Tibial nerve (tissue), 4 donors: ENCODE results near the gene HERC4. TPM values are rescaled to one million over a fixed set of nuclear protein-coding genes. Genes with fewer than 3 reads are reported as not detected.

Experiments used
- DNase-seq, 2 donors: peaks; one replicate each; pipeline ENCODE4 v3.0.0-alpha.2; 2019; ENCODE audit warnings: low spot score in 2 of 2
- H3K27ac ChIP-seq, 4 donors: fragments of 200-600 bp; sonication (generic) in 3 of 4; one replicate each; pipeline ENCODE4 v1.5.1; 2017 to 2019; ENCODE audit warnings: mild to moderate bottlenecking in 1 of 4
- H3K27me3 ChIP-seq, 2 donors: fragments of 200-600 bp; sonication (generic) in 1 of 2; one replicate each; pipeline versions ENCODE4 v1.5.1 to v1.6.0; 2017 to 2019
- H3K36me3 ChIP-seq, 3 donors: fragments of 200-600 bp; sonication (generic); one replicate each; pipeline ENCODE4 v1.5.1; 2018 to 2019
- H3K4me1 ChIP-seq, 4 donors: fragments of 200-600 bp; sonication (generic) in 3 of 4; one replicate each; pipeline ENCODE4 v1.5.1; 2017 to 2019
- H3K4me3 ChIP-seq, 4 donors: fragments of 200-600 bp; sonication (generic) in 3 of 4; one replicate each; pipeline ENCODE4 v1.5.1; 2017 to 2019; ENCODE audit warnings: mild to moderate bottlenecking in 1 of 4, moderate library complexity in 1 of 4
- H3K9me3 ChIP-seq, 4 donors: fragments of 200-600 bp; sonication (generic) in 3 of 4; one replicate each; pipeline ENCODE4 v1.5.1; 2017 to 2019
- CTCF ChIP-seq, 5 experiments: fragments of 200-600 bp in 3 of 5; fragments of 450-650 bp in 2 of 5; sonication (generic) in 3 of 5; IDR thresholded peaks; one replicate each; pipeline ENCODE4 v1.5.1; 2016 to 2019; ENCODE audit warnings: antibody characterized with exemption in 5 of 5, mild to moderate bottlenecking in 3 of 5, moderate library complexity in 2 of 5
- EP300 ChIP-seq, 2 donors: sonication (generic); formaldehyde crosslinking; IDR thresholded peaks; one replicate each; pipeline ENCODE4 v1.6.1; 2017; ENCODE audit warnings: antibody characterized with exemption in 2 of 2, mild to moderate bottlenecking in 1 of 2
- POLR2A ChIP-seq, 2 donors: fragments of 450-650 bp; IDR thresholded peaks; one replicate each; pipeline ENCODE4 v1.6.1; 2017; ENCODE audit warnings: antibody characterized with exemption in 2 of 2, mild to moderate bottlenecking in 2 of 2, moderate library complexity in 2 of 2
- WGBS, 2 donors: methylation state at CpG; one replicate each; pipeline ENCODE4 v1.1.5; 2018; 5-methylcytosine and 5-hydroxymethylcytosine counted together
- total RNA-seq, 4 donors: library from RNA; depleted of rRNA; stranded (reverse); fragments of >200 nt; gene quantifications; one replicate each; pipeline ENCODE4 v1.1.0, GENCODE V29; 2016

Gene HERC4
- total RNA-seq, 4 donors from 2014 or later, result 38.1 to 57.0 (median 54.1) TPM

- WGBS, 2 donors, result 95 to 96% methylated on average over 11 of the region's 11 CpGs
- no peaks in the 10 kb centered on the region for H3K9me3 ChIP-seq
- DNase-seq, result no peak
- no peak overlapping the region for H3K27ac ChIP-seq
- H3K4me1 ChIP-seq, result no peaks in the 10 kb centered on the region
- no peak overlapping the region for H3K4me3 ChIP-seq
- no peak for TF ChIP-seq POLR2A (IDR thresholded peaks at IDR 0.05)
- no peak for TF ChIP-seq EP300 (IDR thresholded peaks at IDR 0.05)
- TF ChIP-seq CTCF (IDR thresholded peaks at IDR 0.05), result no peak
- no peaks in the 10 kb centered on the region for H3K27me3 ChIP-seq
- no peaks in the 10 kb centered on the region for H3K36me3 ChIP-seq
Measured at GRCh38 chr10:68108653-68109052, 33.6 kb upstream of the HERC4 start.

GRCh38 chr10:68108051-68108450, 33.0 kb upstream of the HERC4 start:
- TF ChIP-seq CTCF (IDR thresholded peaks at IDR 0.05), result no peak
- no peak for TF ChIP-seq EP300 (IDR thresholded peaks at IDR 0.05)
- TF ChIP-seq POLR2A (IDR thresholded peaks at IDR 0.05), result no peak
- WGBS, 2 donors, result 90 to 91% methylated on average over 3 of the region's 3 CpGs

GRCh38 chr10:68107651-68108050, 32.6 kb upstream of the HERC4 start:
- Histone ChIP-seq H3K27me3 (no peaks in the 10 kb centered on the region), H3K4me3 (no peak overlapping the region), H3K9me3 (no peaks in the 10 kb centered on the region), H3K27ac (no peak overlapping the region), H3K36me3 (no peaks in the 10 kb centered on the region), H3K4me1 (no peaks in the 10 kb centered on the region)
- DNase-seq, result no peak
- WGBS, 2 donors, result 94 to 100% methylated on average over 1 of the region's 1 CpG
- TF ChIP-seq POLR2A (IDR thresholded peaks at IDR 0.05) (no peak), CTCF (IDR thresholded peaks at IDR 0.05) (no peak), EP300 (IDR thresholded peaks at IDR 0.05) (no peak)

More at GRCh38 chr10:68108051-68108450, 33.0 kb upstream of the HERC4 start:
- Histone ChIP-seq H3K27ac (no peak overlapping the region), H3K36me3 (no peaks in the 10 kb centered on the region), H3K4me3 (no peak overlapping the region), H3K27me3 (no peaks in the 10 kb centered on the region), H3K9me3 (no peaks in the 10 kb centered on the region), H3K4me1 (no peaks in the 10 kb centered on the region)
- DNase-seq, result no peak

GRCh38 chr10:68106656-68107055, 31.6 kb upstream of the HERC4 start:
- Histone ChIP-seq H3K4me3 (no peak overlapping the region), H3K9me3 (no peaks in the 10 kb centered on the region), H3K4me1 (no peaks in the 10 kb centered on the region), H3K36me3 (no peaks in the 10 kb centered on the region), H3K27me3 (no peaks in the 10 kb centered on the region), H3K27ac (no peak overlapping the region)
- no peak for TF ChIP-seq CTCF (IDR thresholded peaks at IDR 0.05)
- TF ChIP-seq POLR2A (IDR thresholded peaks at IDR 0.05), result no peak
- no peak for TF ChIP-seq EP300 (IDR thresholded peaks at IDR 0.05)
- WGBS, 2 donors, result 73 to 77% methylated on average over 3 of the region's 3 CpGs
- no peak for DNase-seq

- 35 to 43% methylated on average over 3 of the region's 3 CpGs for WGBS, 2 donors
- DNase-seq, result no peak
- H3K9me3 ChIP-seq, result no peaks in the 10 kb centered on the region
- H3K4me1 ChIP-seq, result no peaks in the 10 kb centered on the region
- no peaks in the 10 kb centered on the region for H3K36me3 ChIP-seq
- H3K4me3 ChIP-seq, result no peak overlapping the region
- H3K27me3 ChIP-seq, result no peaks in the 10 kb centered on the region
- no peak overlapping the region for H3K27ac ChIP-seq
- TF ChIP-seq POLR2A (IDR thresholded peaks at IDR 0.05), result no peak
- TF ChIP-seq CTCF (IDR thresholded peaks at IDR 0.05), result no peak
- TF ChIP-seq EP300 (IDR thresholded peaks at IDR 0.05), result no peak
Measured at GRCh38 chr10:68105820-68106219, 30.7 kb upstream of the HERC4 start.
